Measurements from ENCODE around the gene AUTS2.
"Not testable (repeated sequence)": the region's sequence is repeated elsewhere in the genome, so short reads cannot be mapped to it uniquely, and the experiment has no call there.

The AUTS2 gene

DNA sequence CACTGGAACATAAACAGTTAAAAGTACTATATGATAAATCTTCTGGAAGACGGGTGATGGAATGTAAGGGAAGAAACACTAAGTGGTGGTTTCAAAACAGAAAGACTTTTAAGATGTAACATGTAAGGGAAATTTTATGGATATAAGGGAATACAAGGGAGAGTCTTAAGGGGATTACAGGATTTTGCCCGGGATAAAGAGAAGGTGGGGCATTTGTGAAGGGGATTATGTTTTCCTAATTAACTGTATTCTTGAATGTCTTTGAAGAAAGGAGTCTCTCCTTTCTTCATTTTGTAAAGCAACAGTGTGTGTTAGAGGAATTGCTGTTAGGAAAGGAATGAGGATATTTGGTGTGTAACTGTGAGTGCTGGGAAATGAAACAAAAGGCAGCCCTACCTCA lies 745.2 kb downstream of the AUTS2 start:
- no peak for DNase-seq

- DNase-seq: no peak
Observed at GRCh38 chr7:70344726-70345125, 746.5 kb downstream of the AUTS2 start.

GRCh38 chr7:70346844-70347462 lies 748.7 kb downstream of the AUTS2 start:
- no peak for DNase-seq

GRCh38 chr7:70347463-70348254 lies 749.4 kb downstream of the AUTS2 start:
- no peak for DNase-seq

GRCh38 chr7:70349031-70349430 lies 750.8 kb downstream of the AUTS2 start:
- DNase-seq: no peak

- DNase-seq: no peak
Observed at GRCh38 chr7:70349819-70350218, 751.5 kb downstream of the AUTS2 start.

DNA sequence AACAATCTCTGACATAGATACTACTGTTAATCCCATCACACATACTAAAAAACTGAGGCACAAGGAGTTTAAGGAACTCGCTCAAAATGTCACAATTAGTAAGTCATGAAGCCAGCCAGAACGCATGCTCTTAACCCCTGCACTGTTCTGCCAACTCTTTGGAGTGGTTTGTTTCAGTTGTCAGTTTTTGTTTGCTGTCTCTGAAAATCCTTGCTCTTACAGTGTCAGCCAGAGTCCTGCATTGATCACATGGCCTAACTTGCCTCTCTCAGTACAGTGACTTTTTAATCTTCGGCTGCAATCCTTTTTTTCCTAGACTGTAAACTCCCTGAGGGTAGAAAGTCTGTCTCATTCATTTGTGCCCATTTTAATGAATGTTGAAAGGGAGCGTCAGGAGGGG lies 753.8 kb downstream of the AUTS2 start:
- no peak for DNase-seq

GRCh38 chr7:70352906-70353305 lies 754.6 kb downstream of the AUTS2 start:
- DNase-seq: no peak

- DNase-seq: no peak
Observed at GRCh38 chr7:70353330-70353945, 755.2 kb downstream of the AUTS2 start.

- no peak for DNase-seq
Observed at GRCh38 chr7:70353946-70354335, 755.7 kb downstream of the AUTS2 start.

GRCh38 chr7:70354409-70355169 lies 756.3 kb downstream of the AUTS2 start:
- no peak for DNase-seq

- DNase-seq: no peak
Observed at GRCh38 chr7:70355198-70356020, 757.1 kb downstream of the AUTS2 start.

DNA sequence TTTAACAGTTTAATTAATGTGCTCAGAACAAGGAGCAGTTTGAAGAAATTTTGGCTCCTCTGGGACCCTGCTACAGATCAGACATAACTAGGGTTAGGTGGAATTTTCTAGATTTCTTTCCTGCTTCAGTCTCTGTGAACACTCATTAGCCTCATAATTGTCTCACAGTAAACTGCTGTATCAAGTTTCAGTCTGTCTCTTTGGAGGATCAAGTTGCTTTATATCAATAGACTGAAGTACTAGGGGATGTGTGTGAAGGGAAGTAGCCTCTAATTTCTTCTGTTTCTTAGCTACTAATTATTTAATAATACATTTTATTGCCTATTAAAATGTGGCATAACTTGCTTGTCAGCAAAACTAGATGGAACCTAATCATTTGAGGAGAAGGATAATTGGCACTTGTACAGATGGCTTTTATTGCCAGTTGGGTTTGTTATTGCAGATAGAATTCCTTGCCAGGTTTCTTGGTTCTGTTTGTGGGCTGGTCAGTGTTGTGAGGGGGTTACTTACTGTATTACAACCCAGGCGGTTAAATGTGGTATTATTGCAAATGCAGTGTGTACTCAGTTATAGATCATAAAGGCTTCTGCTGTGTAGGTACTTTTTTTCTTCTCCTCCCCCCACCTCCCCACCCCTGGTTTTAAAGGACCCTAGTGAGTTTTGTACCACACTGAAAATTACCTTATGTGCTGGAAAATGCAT lies 758.0 kb downstream of the AUTS2 start:
- no peak for DNase-seq

DNA sequence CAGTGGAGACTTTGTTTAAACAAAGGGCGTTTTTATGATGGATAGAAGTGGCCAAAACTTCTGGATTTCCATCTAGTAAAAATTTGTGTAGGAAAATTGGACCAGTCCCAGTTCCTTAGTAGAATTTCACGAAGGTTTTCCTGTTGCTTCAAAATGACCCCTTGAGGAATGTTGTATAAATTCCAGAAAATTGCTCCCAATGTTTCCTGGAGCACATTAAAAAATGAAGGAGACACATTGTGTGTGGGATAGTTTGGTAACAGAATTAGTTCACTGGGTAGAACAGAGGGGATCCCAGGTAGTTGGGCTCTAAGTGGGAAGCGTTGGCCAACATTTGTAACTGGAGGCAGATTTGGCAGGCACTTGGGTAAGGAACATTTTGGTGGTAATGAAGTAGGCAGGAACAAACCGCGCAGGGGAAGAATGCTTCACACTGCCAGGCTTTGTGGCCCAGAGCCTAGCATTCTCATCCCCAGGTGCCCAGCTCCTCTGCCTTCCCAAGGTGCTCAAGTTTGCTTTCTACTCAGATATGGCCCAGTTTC lies 758.6 kb downstream of the AUTS2 start:
- no peak for DNase-seq

DNA sequence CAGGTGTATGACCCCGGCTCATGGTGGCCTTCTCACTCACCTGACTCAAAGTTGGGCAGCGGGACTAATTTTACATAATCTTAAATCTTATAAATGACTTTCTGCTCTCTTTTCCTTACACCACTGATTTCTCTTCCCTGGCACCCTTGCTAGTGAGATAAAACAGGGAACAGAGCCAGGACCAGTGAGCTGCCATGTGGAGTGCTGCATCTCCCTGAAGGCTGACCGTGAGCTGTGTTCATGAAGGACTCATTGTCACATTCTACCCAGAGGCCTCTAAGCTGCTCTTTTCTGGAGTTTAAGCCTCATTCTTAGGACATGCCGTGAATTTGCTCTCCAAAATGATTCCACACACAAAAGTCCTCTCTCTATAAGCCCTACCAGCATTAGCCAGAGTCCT lies 762.3 kb downstream of the AUTS2 start:
- no peak for DNase-seq

- no peak for DNase-seq
Observed at GRCh38 chr7:70361821-70362220, 763.5 kb downstream of the AUTS2 start.

GRCh38 chr7:70364393-70364792 lies 766.1 kb downstream of the AUTS2 start:
- not testable (repeated sequence) for DNase-seq

- DNase-seq: no peak
Observed at GRCh38 chr7:70371652-70372051, 773.4 kb downstream of the AUTS2 start.

DNA sequence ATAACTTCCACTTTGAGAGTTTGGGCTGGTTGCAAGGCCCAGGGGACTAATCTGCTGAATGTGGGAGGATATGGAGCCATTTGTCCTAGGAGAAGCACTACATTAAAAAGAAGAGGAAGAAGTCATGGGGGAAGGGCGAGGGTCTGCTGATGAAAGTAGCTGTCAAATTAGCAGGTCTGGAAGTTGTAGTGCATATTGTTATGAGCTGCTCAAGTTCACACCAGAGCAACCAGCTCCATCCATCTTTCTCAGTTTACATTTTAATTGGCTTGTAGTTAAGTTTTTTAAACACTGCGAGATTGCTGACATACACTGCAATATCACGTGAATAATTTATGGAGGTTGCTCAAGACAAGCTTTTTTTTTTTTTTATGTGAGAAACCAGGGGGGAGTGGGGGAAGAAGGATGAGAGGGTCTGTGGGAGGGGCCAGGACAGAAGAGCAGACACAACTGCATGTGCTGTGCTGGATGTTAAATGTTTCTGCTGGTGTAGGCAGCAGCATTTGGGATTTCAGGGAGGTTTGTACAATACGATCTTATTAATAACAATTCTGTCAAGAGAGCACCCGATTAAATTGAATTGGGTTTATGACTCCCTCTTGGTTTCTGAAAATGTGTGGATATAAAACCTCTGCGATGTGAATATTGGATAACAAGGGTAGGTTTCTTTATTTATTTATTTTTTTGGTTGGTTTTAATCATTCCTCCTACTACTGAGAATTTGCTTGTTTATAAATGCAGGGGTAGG lies 774.7 kb downstream of the AUTS2 start:
- no peak for DNase-seq

- DNase-seq: no peak
Observed at GRCh38 chr7:70374772-70375533, 776.7 kb downstream of the AUTS2 start.
